Gastroesophageal sphincter (tissue), 3 donors: ENCODE results near the gene MAPKAPK3.

Experiments
- EP300 ChIP-seq: sonication (generic); formaldehyde crosslinking; IDR thresholded peaks from one replicate; pipeline ENCODE4 v1.6.1; 2017; ENCODE audit warnings: antibody characterized with exemption, mild to moderate bottlenecking
- POLR2A ChIP-seq, 2 donors: fragments of 450-650 bp; IDR thresholded peaks; one replicate each; pipeline ENCODE4 v1.6.1; 2017; ENCODE audit warnings: antibody characterized with exemption in 2 of 2, mild to moderate bottlenecking in 2 of 2, moderate library complexity in 1 of 2
- POLR2AphosphoS5 ChIP-seq: sonication (generic); formaldehyde crosslinking; IDR thresholded peaks from one replicate; pipeline ENCODE4 v1.6.1; 2017; ENCODE audit warnings: antibody characterized with exemption
- TF ChIP-seq, protein P1 (sequence below), 4 experiments: fragments of 200-600 bp in 2 of 4; fragments of 450-650 bp in 2 of 4; sonication (generic) in 1 of 4; IDR thresholded peaks; one replicate each; pipeline ENCODE4 v1.5.1; 2017 to 2019; ENCODE audit warnings: antibody characterized with exemption in 4 of 4, mild to moderate bottlenecking in 2 of 4, moderate library complexity in 2 of 4

DNA sequence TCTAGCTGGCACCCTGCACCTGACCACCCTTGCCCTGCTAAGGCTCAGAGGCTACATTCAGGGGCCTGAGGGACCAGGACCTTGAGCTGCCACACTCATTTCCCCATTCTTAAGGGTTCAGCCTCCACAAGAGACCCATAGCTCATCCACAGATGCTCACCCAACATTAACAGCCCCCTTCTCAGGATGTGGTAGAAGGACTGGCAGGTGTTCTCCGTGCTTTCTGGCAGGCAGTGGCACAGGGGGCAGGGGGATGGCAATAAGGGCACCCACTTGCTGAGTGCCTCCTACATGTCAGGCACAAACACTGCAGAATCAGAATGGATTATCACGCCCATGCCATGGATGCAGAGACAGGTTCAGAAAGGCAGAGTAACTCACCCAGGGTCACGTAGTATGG, 9.4 kb downstream of the MAPKAPK3 start:
- TF ChIP-seq, protein P1, sequence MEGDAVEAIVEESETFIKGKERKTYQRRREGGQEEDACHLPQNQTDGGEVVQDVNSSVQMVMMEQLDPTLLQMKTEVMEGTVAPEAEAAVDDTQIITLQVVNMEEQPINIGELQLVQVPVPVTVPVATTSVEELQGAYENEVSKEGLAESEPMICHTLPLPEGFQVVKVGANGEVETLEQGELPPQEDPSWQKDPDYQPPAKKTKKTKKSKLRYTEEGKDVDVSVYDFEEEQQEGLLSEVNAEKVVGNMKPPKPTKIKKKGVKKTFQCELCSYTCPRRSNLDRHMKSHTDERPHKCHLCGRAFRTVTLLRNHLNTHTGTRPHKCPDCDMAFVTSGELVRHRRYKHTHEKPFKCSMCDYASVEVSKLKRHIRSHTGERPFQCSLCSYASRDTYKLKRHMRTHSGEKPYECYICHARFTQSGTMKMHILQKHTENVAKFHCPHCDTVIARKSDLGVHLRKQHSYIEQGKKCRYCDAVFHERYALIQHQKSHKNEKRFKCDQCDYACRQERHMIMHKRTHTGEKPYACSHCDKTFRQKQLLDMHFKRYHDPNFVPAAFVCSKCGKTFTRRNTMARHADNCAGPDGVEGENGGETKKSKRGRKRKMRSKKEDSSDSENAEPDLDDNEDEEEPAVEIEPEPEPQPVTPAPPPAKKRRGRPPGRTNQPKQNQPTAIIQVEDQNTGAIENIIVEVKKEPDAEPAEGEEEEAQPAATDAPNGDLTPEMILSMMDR (IDR thresholded peaks at IDR 0.05), result no peak
- TF ChIP-seq POLR2A (IDR thresholded peaks at IDR 0.05) (no peak), EP300 (no peak), POLR2AphosphoS5 (no peak)
